Neural progenitor cell (in vitro differentiated cells): ENCODE measurements around the gene FOLR2.

Source experiments
- CTCF ChIP-seq: fragments of 200-600 bp; sonication (generic); IDR thresholded peaks from 2 replicates; pipeline ENCODE4 v1.5.1; 2017; ENCODE audit warnings: antibody characterized with exemption, mild to moderate bottlenecking
- EZH2 ChIP-seq: fragments of 200-600 bp; sonication (generic); IDR thresholded peaks from 2 replicates; pipeline ENCODE4 v1.6.1; 2017; ENCODE audit warnings: antibody characterized with exemption, mild to moderate bottlenecking, moderate library complexity

GRCh38 chr11:72257570-72257969, 41.0 kb downstream of the FOLR2 start:
- no peak for TF ChIP-seq CTCF
- no peak for TF ChIP-seq EZH2
